PC-9 (cell line): Measurements from ENCODE around the gene GRID2. TPM values are rescaled to one million over a fixed set of nuclear protein-coding genes. Genes with fewer than 3 reads are reported as not detected.

Experiments
- BruUV-seq: library from RNA; stranded (reverse); fragments of 400-500 nt; replicated peaks from 2 replicates; lab custom pipeline; 2021; lab: Mats Ljungman, UMichigan
- CTCF ChIA-PET: fragments of 300-600 bp; sonication (Branson Sonifier 250); formaldehyde crosslinking; loops from one replicate; lab custom pipeline; 2022; ENCODE audit warnings: antibody characterized with exemption; lab: Charles Lee
- POLR2A ChIA-PET: fragments of 300-600 bp; sonication (Branson Sonifier 250); formaldehyde crosslinking; loops from one replicate; lab custom pipeline; 2022; ENCODE audit warnings: antibody characterized with exemption; ENCODE audit not compliant: unreplicated experiment; lab: Charles Lee
- DNase-seq, 2 experiments: peaks; one replicate each; pipeline versions ENCODE4 v3.0.0 to v3.0.0-alpha.2; 2015 to 2022; ENCODE audit warnings: mixed read lengths in 1 of 2
- H2AFZ ChIP-seq: fragments of 200-600 bp; sonication (generic); 2 replicates; pipeline ENCODE4 v1.8.1; 2017; ENCODE audit warnings: antibody characterized with exemption
- H3F3A ChIP-seq: fragments of 200-600 bp; sonication (generic); 2 replicates; pipeline ENCODE4 v1.8.1; 2017; ENCODE audit warnings: antibody characterized with exemption, mild to moderate bottlenecking, low read depth; ENCODE audit not compliant: insufficient read depth
- H3K27ac ChIP-seq: fragments of 200-600 bp; sonication (generic); 2 replicates; pipeline ENCODE4 v1.6.1; 2016; ENCODE audit warnings: mixed run types
- H3K27me3 ChIP-seq: fragments of 200-600 bp; sonication (generic); 2 replicates; pipeline ENCODE4 v1.6.1; 2016; ENCODE audit warnings: low read depth, mixed run types; ENCODE audit not compliant: insufficient read depth
- H3K36me3 ChIP-seq: fragments of 200-600 bp; sonication (generic); 2 replicates; pipeline ENCODE4 v1.6.1; 2016; ENCODE audit warnings: low read depth, mixed run types
- H3K4me1 ChIP-seq: fragments of 200-600 bp; sonication (generic); replicated peaks from 2 replicates; pipeline ENCODE4 v1.6.1; 2016; ENCODE audit warnings: mixed run types; ENCODE audit not compliant: insufficient read depth
- H3K4me2 ChIP-seq: fragments of 200-600 bp; sonication (generic); 2 replicates; pipeline ENCODE4 v1.6.1; 2017; ENCODE audit warnings: mixed run types
- H3K4me3 ChIP-seq: fragments of 200-600 bp; sonication (generic); 2 replicates; pipeline ENCODE4 v1.6.1; 2016; ENCODE audit warnings: mixed run types
- H3K79me2 ChIP-seq: fragments of 200-600 bp; sonication (generic); 2 replicates; pipeline ENCODE4 v1.6.1; 2017; ENCODE audit warnings: low read depth, mixed run types
- H3K9me2 ChIP-seq: fragments of 200-600 bp; sonication (generic); 2 replicates; pipeline ENCODE4 v1.8.1; 2017; ENCODE audit warnings: mild to moderate bottlenecking; ENCODE audit not compliant: insufficient read depth
- H3K9me3 ChIP-seq: fragments of 200-600 bp; sonication (generic); 2 replicates; pipeline ENCODE4 v1.8.1; 2016; ENCODE audit warnings: low read depth; ENCODE audit not compliant: insufficient read depth
- H4K20me1 ChIP-seq: fragments of 200-600 bp; sonication (generic); 2 replicates; pipeline ENCODE4 v1.8.1; 2017; ENCODE audit not compliant: insufficient read depth
- EZH2 ChIP-seq: fragments of 200-600 bp; sonication (generic); IDR thresholded peaks from 2 replicates; pipeline ENCODE4 v1.8.0; 2017; ENCODE audit warnings: antibody characterized with exemption, low read depth
- intact Hi-C: fragments of 100-400 bp; cut with micrococcal nuclease; formaldehyde crosslinking; loops from one replicate; pipeline ENCODE4 v1.10.0; 2022; ENCODE audit not compliant: unreplicated experiment
- total RNA-seq: library from RNA; stranded (reverse); gene quantifications from 2 replicates; pipeline ENCODE4 v1.2.3, GENCODE V29; 2021
- TF ChIP-seq, protein P1 (sequence below): fragments of 200-600 bp; sonication (generic); conservative IDR thresholded peaks from 2 replicates; pipeline ENCODE4 v1.6.1; 2017; ENCODE audit warnings: mixed run types, antibody characterized with exemption, mild to moderate bottlenecking, moderate library complexity

GRID2 gene
- total RNA-seq, 1 experiment from 2014 or later, result not detected

DNA sequence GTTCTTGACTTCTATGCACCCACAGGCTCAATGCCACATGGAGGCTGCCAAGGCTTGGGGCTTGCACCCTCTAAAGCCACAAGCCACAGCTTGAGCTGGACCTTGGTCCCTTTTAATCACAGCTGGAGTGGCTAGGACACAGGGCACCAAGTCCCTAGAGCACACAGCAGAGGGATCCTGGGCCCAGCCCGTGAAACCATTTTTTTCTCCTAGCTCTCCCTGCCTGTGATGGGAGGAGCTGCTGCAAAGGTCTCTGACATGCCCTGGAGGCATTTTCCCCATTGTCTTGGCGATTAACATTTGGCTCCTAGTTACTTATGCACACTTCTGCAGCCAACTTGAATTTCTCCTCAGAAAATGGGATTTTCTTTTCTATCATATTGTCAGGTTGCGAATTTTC lies 410.9 kb downstream of the GRID2 start:
- intact Hi-C loops, result no loop called here
- no peaks in the 10 kb centered on the region for H3K36me3 ChIP-seq
- no peak overlapping the region for H3K4me2 ChIP-seq
- CTCF ChIA-PET, result no interaction called here
- POLR2A ChIA-PET, result no interaction called here
- no peak for DNase-seq
- H3K9me2 ChIP-seq, result no peaks in the 10 kb centered on the region
- no peak overlapping the region for H2AFZ ChIP-seq
- H3F3A ChIP-seq, result no peaks in the 10 kb centered on the region
- TF ChIP-seq EZH2, result no peak
- TF ChIP-seq, protein P1, sequence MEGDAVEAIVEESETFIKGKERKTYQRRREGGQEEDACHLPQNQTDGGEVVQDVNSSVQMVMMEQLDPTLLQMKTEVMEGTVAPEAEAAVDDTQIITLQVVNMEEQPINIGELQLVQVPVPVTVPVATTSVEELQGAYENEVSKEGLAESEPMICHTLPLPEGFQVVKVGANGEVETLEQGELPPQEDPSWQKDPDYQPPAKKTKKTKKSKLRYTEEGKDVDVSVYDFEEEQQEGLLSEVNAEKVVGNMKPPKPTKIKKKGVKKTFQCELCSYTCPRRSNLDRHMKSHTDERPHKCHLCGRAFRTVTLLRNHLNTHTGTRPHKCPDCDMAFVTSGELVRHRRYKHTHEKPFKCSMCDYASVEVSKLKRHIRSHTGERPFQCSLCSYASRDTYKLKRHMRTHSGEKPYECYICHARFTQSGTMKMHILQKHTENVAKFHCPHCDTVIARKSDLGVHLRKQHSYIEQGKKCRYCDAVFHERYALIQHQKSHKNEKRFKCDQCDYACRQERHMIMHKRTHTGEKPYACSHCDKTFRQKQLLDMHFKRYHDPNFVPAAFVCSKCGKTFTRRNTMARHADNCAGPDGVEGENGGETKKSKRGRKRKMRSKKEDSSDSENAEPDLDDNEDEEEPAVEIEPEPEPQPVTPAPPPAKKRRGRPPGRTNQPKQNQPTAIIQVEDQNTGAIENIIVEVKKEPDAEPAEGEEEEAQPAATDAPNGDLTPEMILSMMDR, result no peak
- no peak overlapping the region for H3K4me3 ChIP-seq
- H4K20me1 ChIP-seq, result no peaks in the 10 kb centered on the region
- H3K79me2 ChIP-seq, result no peaks in the 10 kb centered on the region
- H3K27ac ChIP-seq, result no peak overlapping the region
- no peaks in the 10 kb centered on the region for H3K27me3 ChIP-seq
- BruUV-seq, result no TSS peak
- no peaks in the 10 kb centered on the region for H3K9me3 ChIP-seq
- no peaks in the 10 kb centered on the region for H3K4me1 ChIP-seq

- CTCF ChIA-PET, result interaction anchor here (0.7 kb wide), 1 partner anchor 836 kb away, joined by 4 read pairs; no protein-coding TSS in a partner anchor
These were observed 429.5 kb downstream of the GRID2 start for GRCh38 chr4:92733231-92733630.

GRCh38 chr4:92735025-92735665 lies 431.4 kb downstream of the GRID2 start:
- no peaks in the 10 kb centered on the region for H3K36me3 ChIP-seq
- H4K20me1 ChIP-seq, result no peaks in the 10 kb centered on the region
- no peaks in the 10 kb centered on the region for H3F3A ChIP-seq
- H3K27me3 ChIP-seq, result no peaks in the 10 kb centered on the region
- no peaks in the 10 kb centered on the region for H3K4me1 ChIP-seq
- TF ChIP-seq, protein P1, result no peak
- no peak for TF ChIP-seq EZH2
- no peaks in the 10 kb centered on the region for H3K9me3 ChIP-seq
- intact Hi-C loops, result no loop called here
- CTCF ChIA-PET, result no interaction called here
- no peak overlapping the region for H2AFZ ChIP-seq
- H3K9me2 ChIP-seq, result no peaks in the 10 kb centered on the region
- no peaks in the 10 kb centered on the region for H3K79me2 ChIP-seq
- POLR2A ChIA-PET, result no interaction called here
- DNase-seq, result no peak
- no peak overlapping the region for H3K4me2 ChIP-seq
- H3K27ac ChIP-seq, result no peak overlapping the region
- BruUV-seq, result no TSS peak
- H3K4me3 ChIP-seq, result no peak overlapping the region

More at GRCh38 chr4:92733231-92733630, 429.5 kb downstream of the GRID2 start:
- no peak for DNase-seq
- POLR2A ChIA-PET, result no interaction called here
- intact Hi-C loops, result no loop called here
- BruUV-seq, result no TSS peak
- Histone ChIP-seq H3K9me2 (no peaks in the 10 kb centered on the region), H3F3A (no peaks in the 10 kb centered on the region), H3K4me2 (no peak overlapping the region), H3K79me2 (no peaks in the 10 kb centered on the region), H3K4me1 (no peaks in the 10 kb centered on the region), H3K36me3 (no peaks in the 10 kb centered on the region), H2AFZ (no peak overlapping the region), H3K9me3 (no peaks in the 10 kb centered on the region), H3K27me3 (no peaks in the 10 kb centered on the region), H3K27ac (no peak overlapping the region), H4K20me1 (no peaks in the 10 kb centered on the region), H3K4me3 (no peak overlapping the region)
- no peak for TF ChIP-seq EZH2
- TF ChIP-seq, protein P1, result no peak
